Activated CD4-positive, alpha-beta T cell treated with anti-CD3 and anti-CD28 coated beads, Interleukin-2, Interleukin-4, amounts not matched to agents 100 ng/mL and 50 ng/mL, durations not matched to agents 16 hours and 8 hours (primary cell): ENCODE measurements around the gene PLD6.
"Not testable (repeated sequence)": the region's sequence is repeated elsewhere in the genome, so short reads cannot be mapped to it uniquely, and the experiment has no call there.

Experiments
- DNase-seq: peaks from one replicate; pipeline ENCODE4 v3.0.0-alpha.2; 2020; ENCODE audit warnings: low spot score

Gene PLD6

DNA sequence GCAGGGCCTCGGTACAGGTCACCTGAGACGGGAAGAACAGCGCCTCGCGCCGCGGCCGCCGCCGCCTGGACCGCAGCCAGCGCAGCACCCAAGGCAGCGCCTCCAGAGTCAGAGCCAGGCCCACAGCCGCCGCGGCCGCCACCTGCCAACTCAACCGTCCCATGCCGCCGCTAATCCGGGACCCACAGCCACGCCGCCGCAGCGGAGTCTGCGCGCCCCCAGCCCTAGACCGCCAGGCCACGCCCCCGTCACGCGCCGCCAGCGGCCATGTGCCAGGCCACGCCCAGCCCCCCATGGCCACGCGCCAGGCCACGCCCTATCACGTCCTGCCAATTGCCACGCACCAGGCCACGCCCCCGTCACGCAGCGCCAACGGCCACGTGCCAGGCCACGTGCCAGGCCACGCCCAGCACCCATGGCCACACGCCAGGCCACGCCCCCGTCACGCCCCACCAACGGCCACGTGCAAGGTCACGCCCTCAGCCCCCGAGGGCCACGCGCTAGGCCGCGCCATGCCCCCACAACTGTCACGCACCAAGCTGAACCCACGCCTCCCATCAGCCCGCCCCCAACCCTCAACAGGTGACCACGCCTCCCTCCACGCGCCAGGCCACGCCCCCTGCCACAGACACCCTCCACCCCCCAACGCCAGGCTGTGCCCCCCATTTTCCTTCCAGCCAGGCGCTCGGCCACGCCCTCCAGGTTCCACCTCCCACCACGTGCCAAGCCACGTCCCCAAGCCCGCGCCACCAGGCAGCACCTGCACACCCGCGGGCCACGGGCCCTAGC, at the start of gene PLD6:
Gene PLD6 (minus strand): TSS at position 210 of the 789 bp plus-strand sequence. CDS start 47 bp downstream, at position 163.
- peak; percentile 95 for DNase-seq

GRCh38 chr17:17255689-17256088, 49.6 kb upstream of the PLD6 start:
- not testable (repeated sequence) for DNase-seq

- no peak for DNase-seq
These were observed 47.9 kb upstream of the PLD6 start for GRCh38 chr17:17254036-17254435.

DNA sequence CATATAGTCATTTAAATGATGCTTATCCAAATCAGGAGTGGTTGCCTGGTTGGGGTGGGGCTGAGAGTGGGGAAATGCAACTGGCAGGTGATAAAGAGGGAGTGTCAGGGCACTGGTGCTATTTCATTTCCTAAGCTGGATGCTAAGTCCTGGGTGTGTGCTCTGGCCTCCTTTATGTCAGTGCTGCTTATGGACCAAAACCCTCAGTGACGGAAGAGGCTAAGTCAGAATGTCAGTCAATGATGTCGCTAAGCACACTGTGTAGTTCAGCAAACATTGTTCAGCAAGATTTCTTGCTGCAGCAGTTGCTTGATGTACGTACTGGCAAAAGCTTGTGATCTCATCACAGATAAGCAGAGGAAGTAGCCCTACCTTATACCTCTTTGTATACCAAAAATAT, 47.3 kb upstream of the PLD6 start:
- no peak for DNase-seq

DNA sequence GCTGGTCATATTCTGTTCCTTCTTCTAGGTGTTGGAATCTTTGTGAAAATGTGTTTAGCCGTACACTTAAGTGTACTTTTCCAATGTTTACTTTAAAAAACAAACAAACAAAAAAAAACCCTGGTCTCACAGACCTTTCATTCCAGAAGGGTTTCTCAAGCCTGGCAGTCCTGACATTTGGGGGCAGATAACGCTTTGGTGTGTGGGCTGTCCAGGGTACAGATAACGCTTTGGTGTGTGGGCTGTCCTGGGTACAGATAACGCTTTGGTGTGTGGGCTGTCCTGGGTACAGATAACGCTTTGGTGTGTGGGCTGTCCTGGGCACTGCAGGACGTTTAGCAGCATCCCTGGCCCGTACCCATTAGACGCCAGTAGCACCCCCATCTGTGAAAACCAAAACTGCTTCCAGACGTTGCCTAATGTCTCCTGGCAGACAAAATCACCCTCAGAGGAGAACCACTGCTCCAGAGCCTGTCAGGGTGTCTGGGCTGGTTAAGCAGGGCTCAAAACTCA, 46.1 kb upstream of the PLD6 start:
- DNase-seq, result no peak

DNA sequence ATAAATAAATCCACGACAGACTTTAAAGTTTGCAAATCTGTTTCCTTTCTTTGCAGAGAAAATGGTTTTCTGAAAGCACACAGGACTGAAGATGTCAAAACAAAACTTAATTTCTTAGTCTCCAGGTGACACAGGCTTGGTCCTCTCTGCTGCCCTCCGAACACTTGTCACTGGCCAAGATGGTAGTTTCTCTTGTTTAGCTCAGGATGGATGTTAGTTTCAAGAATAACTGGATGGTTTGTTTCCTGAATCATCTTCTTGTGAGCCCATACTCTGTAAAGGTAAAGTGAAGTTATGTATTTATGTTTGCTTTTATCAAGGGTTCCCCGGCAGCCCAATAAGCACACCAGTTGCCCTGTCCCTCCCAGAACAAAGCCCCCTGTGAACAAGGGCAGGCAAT, 40.7 kb upstream of the PLD6 start:
- no peak for DNase-seq

DNA sequence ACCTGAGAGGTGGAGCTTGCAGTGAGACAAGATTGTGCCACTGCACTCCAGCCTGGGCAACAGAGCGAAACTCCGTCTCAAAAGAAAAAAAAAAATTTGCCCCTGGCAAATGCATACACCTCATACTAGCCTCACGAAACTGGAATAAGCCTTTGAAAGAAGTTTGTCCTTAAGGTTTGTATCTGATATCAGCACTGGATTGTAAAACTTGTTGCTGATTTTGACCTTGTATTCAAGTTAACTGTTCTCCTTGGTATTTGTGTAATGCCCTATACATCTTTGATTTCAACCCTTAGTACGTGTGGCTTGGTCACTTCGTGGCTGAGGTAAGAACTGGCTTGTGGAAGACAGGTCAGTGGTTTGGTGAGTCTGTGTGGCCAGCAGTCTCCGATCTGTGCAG, 37.0 kb upstream of the PLD6 start:
- no peak for DNase-seq

GRCh38 chr17:17242246-17242645, 36.1 kb upstream of the PLD6 start:
- DNase-seq, result no peak

DNA sequence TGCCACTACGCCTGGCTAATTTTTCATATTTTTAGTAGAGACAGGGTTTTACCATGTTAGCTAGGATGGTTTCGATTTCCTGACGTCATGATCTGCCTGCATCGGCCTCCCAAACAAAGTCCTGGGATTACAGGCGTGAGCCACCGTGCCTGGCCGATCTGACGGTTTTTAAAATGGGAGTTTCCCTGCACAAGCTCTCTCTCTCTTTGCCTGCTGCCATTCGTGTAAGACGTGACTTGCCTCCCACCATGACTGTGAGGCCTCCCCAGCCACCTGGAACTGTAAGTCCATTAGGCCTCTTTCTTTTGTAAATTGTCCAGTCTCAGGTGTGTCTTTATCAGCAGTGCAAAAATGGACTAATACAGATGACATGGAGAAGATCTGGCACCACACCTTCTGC, 35.5 kb upstream of the PLD6 start:
- DNase-seq, result no peak

DNA sequence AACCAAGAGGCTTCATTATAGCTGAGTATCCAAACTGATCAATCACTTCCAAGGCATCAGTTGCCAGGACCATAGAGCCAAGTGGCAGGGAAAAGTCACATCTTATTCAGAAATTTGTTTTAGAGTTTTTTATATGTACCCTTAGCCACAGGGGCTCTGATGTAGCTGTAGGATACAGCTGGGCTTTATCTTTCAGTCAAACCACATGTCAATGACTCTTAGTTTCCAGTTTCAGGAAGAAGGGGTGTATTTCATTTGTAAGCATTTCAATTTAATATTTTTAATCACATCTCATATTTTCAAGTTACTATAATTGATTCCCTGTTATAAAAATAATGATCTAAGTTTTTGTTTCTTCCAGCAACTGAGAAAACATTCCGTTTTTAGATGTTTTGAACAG, 33.7 kb upstream of the PLD6 start:
- no peak for DNase-seq

GRCh38 chr17:17237026-17237799, 31.1 kb upstream of the PLD6 start, which contains the start of gene FLCN:
Gene FLCN (minus strand): TSS chr17:17237168. CDS start chr17:17228137, 9,031 bp downstream.
- DNase-seq, result peak; percentile 84

GRCh38 chr17:17236295-17237025, 30.3 kb upstream of the PLD6 start:
- no peak for DNase-seq

- no peak for DNase-seq
These were observed 29.4 kb upstream of the PLD6 start for GRCh38 chr17:17235212-17236174.

- DNase-seq, result no peak
These were observed 26.1 kb upstream of the PLD6 start for GRCh38 chr17:17232303-17232621.

DNA sequence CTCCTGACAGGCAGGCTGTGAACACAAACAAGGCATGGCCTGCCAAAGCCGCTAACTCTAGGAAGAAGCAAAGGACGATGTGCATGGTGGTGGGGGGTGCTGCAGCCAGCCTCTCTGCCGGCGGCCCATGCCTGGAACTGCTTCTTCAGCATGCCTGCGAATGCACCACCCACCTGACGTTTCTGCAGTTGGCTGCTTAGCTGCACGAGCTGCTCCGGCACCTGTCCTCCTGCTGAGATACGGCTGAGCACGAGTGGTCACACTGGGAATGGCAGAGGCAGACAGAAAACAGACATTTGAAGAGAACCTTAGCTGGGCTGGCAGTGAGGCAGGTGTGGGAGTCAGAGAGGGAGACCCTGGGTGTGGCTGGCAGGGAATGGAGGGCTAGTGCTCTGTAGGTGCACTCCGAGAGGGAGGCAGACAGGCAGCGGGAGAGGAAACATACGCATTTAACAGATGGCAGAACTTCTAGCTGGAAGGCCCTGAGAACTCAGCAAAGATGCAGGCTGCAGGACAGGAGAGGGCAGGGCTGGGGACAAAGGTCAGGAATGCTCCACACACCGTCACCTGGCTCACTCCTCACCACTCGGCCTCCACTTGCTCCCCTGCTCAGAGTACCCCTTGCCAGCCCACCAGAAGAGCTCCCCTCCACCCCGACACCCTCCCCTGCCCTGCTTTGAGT, 25.6 kb upstream of the PLD6 start:
- no peak for DNase-seq

GRCh38 chr17:17229416-17230384, 23.6 kb upstream of the PLD6 start:
- DNase-seq, result no peak

DNA sequence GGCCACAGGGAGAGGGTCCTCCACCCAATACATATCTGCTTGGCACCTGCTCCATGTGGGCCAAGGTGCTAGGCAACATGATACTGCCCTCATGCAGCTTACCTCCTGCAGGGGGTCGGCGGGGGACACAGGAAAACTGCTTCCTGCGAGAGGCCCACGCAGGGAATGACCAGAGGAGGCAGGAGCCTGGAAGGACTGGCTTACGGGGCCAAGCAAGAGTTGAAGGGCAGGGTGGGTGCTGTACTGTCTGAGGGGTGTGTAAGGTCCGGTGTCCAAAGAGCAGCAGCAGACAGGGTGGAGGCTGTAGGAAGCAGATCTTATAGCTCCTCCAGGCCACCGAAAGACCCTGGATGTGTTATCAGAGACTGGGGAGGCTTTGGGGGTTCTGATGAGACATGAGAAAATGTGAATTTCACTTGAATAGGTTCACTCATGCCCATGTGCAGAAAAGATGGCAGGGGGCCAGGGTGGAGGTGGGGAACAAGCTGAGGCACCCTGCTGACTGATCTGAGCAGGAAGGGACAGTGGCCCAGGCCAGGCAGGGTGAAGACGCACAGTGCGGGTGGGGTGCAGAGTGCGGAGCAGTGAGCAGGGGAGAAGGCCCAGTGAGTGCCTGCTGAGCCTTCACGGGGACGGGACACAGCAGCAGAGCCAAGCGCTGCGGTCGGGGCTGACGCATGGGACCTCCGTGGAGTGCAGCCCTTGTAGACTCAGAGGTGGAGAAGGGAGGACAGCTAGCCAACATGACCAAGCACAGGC, 22.6 kb upstream of the PLD6 start:
- DNase-seq, result no peak

DNA sequence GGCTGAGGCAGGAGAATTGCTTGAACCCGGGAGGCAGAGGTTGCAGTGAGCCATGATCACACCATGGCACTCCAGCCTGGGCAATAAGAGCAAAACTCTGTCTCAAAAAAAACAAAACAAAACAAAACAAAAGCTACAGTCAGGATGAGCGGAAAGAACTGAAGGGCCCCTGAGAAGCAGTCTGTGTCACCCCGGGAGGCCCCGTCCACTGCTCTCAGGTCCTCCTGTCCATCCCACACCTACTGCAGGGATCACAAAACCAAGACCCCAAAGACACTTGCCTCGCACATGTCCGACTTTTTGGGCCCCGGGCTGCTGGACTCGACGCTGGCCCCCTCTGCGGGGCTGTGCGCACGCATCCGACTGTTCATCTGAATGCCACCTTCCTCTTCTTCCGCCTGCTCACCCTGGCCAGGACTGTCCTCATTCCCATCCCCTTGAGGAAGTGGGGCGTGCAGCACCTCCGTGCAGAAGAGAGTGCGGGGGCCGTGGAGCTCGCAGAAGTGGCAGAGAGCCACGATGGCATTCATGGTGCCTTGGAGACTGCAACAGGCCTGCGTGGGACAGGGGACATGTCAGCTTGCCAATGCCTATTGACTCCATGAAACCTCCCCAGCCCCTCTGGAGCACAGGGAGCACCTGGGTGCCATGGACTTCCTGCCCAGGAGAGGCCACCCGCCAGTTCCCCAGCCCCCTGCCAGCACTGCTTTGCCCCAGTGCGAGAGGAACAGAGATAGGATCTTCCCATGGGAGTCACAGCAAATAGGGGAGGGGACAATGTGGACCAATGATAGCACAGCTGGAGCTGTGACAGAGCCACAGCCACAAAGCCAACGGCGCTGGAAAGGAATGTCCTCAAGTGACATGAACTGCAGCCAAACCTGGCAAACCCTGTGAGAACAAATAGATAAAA, 21.7 kb upstream of the PLD6 start:
- no peak for DNase-seq
